Measurements from ENCODE around the gene UPK2. TPM values are rescaled to one million over a fixed set of nuclear protein-coding genes. Genes with fewer than 3 reads are reported as not detected.

UPK2 gene
- total RNA-seq, 2 experiments from 2014 or later, result 0.28 to 0.34 TPM

GRCh38 chr11:118924591-118925585 lies 31.2 kb upstream of the UPK2 start:
- DNase-seq (ENCODE audit: low spot score), result peak; percentile 72
- Histone ChIP-seq H3K36me3 (ENCODE audit: insufficient read depth, low read length) (no peaks in the 10 kb centered on the region), H3K4me3 (ENCODE audit: low read depth, low read length, poor library complexity, severe bottlenecking) (peak overlapping the region; percentile 90), H3K79me2 (ENCODE audit: insufficient read depth, low read depth, low read length) (peaks cover 22% of the 10 kb centered on the region; the same call in 1 of the 2 replicates), H3K9me3 (ENCODE audit: low read length) (no peaks in the 10 kb centered on the region), H4K20me1 (ENCODE audit: insufficient read depth, low read length) (no peaks in the 10 kb centered on the region), H3K4me1 (ENCODE audit: insufficient read depth, low read length, poor library complexity, severe bottlenecking) (peaks cover 61% of the 10 kb centered on the region), H3K9me2 (ENCODE audit: insufficient read depth, low read length) (no peaks in the 10 kb centered on the region), H3K27ac (ENCODE audit: low read depth, low read length, poor library complexity, severe bottlenecking) (peak overlapping the region; percentile 94), H2AFZ (ENCODE audit: low read length) (peak overlapping the region; percentile 2; the same call in 1 of the 2 replicates), H3K4me2 (ENCODE audit: low read length) (peak overlapping the region; percentile 87)
- ChIA-PET CTCF (ENCODE audit: unreplicated experiment) (interaction anchor here (0.7 to 2.4 kb wide), 2 partner anchors 12 kb away, joined by 3 to 12 read pairs; no protein-coding TSS in a partner anchor), POLR2A (interaction anchor here (0.6 to 3.7 kb wide), 5 partner anchors 10 to 307 kb away, joined by 3 to 25 read pairs (median 3); no protein-coding TSS in a partner anchor)
- no peak for TF ChIP-seq EZH2phosphoT487 (IDR thresholded peaks at IDR 0.05; ENCODE audit: borderline replicate concordance, low read depth, low read length)
- TF ChIP-seq, protein P1, sequence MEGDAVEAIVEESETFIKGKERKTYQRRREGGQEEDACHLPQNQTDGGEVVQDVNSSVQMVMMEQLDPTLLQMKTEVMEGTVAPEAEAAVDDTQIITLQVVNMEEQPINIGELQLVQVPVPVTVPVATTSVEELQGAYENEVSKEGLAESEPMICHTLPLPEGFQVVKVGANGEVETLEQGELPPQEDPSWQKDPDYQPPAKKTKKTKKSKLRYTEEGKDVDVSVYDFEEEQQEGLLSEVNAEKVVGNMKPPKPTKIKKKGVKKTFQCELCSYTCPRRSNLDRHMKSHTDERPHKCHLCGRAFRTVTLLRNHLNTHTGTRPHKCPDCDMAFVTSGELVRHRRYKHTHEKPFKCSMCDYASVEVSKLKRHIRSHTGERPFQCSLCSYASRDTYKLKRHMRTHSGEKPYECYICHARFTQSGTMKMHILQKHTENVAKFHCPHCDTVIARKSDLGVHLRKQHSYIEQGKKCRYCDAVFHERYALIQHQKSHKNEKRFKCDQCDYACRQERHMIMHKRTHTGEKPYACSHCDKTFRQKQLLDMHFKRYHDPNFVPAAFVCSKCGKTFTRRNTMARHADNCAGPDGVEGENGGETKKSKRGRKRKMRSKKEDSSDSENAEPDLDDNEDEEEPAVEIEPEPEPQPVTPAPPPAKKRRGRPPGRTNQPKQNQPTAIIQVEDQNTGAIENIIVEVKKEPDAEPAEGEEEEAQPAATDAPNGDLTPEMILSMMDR (conservative IDR thresholded peaks at IDR 0.05; ENCODE audit: low read length), result no peak
- no TSS peak for BruUV-seq (replicated peaks)
- intact Hi-C loops (cut with micrococcal nuclease; ENCODE audit: unreplicated experiment), result loop anchor here (1.0 kb wide), 1 partner anchor 11 kb away; no protein-coding TSS in a partner anchor

DNA sequence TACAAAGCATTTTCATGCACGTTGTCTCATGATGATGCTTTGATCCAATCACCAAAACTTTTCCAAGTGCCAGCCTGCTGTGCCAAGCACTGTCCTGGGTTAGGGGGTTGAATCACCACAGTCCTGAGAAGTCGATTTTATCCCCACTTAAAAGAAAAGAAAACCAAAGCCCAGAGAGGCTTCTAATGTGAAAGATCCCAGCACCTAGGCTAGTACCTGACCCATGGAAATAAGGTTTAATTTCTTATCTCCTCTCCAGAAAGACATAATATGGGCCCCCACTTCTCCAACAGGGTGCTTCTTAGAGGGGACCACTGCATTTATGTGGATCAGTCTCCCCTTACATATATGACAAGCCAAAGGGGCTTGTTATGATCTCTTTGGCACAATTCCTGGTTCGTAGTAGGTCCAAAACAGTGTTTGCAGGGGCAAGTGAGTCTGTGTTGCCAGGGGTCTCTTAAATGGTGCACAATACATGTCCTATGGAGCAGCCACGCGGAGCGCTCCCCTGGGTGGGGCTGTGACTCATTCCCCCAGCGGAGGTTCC lies 28.5 kb upstream of the UPK2 start:
- DNase-seq (ENCODE audit: low spot score), result no peak
- no peak overlapping the region for H3K27ac ChIP-seq (ENCODE audit: low read depth, low read length, poor library complexity, severe bottlenecking)
- H3K4me3 ChIP-seq (ENCODE audit: low read depth, low read length, poor library complexity, severe bottlenecking), result peak overlapping the region; percentile 71
- TF ChIP-seq EZH2phosphoT487 (IDR thresholded peaks at IDR 0.05; ENCODE audit: borderline replicate concordance, low read depth, low read length), result no peak
- TF ChIP-seq, protein P1 (conservative IDR thresholded peaks at IDR 0.05; ENCODE audit: low read length), result no peak
- no TSS peak for BruUV-seq (replicated peaks)
- peaks cover 50% of the 10 kb centered on the region for H3K4me1 ChIP-seq (ENCODE audit: insufficient read depth, low read length, poor library complexity, severe bottlenecking)
- intact Hi-C loops (cut with micrococcal nuclease; ENCODE audit: unreplicated experiment), result loop anchor here (1.0 to 2.0 kb wide), 3 partner anchors 57 to 167 kb away; a partner anchor contains a TSS
- peak overlapping the region; percentile 87 for H3K4me2 ChIP-seq (ENCODE audit: low read length)
- H2AFZ ChIP-seq (ENCODE audit: low read length), result no peak overlapping the region
- H3K36me3 ChIP-seq (ENCODE audit: insufficient read depth, low read length), result no peaks in the 10 kb centered on the region
- POLR2A ChIA-PET, result interaction anchor here (0.5 kb wide), 1 partner anchor 87 kb away, joined by 3 read pairs; no protein-coding TSS in a partner anchor
- CTCF ChIA-PET (ENCODE audit: unreplicated experiment), result interaction anchor here (1.0 to 1.2 kb wide), 2 partner anchors 13 to 15 kb away, joined by 3 to 4 read pairs; no protein-coding TSS in a partner anchor
- no peaks in the 10 kb centered on the region for H3K9me2 ChIP-seq (ENCODE audit: insufficient read depth, low read length)
- no peaks in the 10 kb centered on the region for H4K20me1 ChIP-seq (ENCODE audit: insufficient read depth, low read length)
- peaks cover 22% of the 10 kb centered on the region; the same call in 1 of the 2 replicates for H3K79me2 ChIP-seq (ENCODE audit: insufficient read depth, low read depth, low read length)
- no peaks in the 10 kb centered on the region for H3K9me3 ChIP-seq (ENCODE audit: low read length)

Data from OCI-LY7 (cell line).